RWPE2 (cell line): ENCODE data around the gene C1orf122.
A peak's percentile ranks its signal among the peaks of the same experiment; 100 is the strongest.

ENCODE experiments used
- ATAC-seq: fragments of 200-7000 bp; cut with Tn5 transposase; 3 replicates; pipeline ENCODE4 v1.9.1; 2021; ENCODE audit warnings: low read depth
- DNase-seq: peaks from one replicate; pipeline ENCODE4 v3.0.0-alpha.2; 2020; ENCODE audit warnings: low spot score
- H3K27ac ChIP-seq: fragments of 450-650 bp; 2 replicates; pipeline ENCODE4 v1.5.1; 2017; ENCODE audit warnings: mild to moderate bottlenecking; ENCODE audit not compliant: poor library complexity, severe bottlenecking
- H3K27me3 ChIP-seq: fragments of 250-450 bp; sonication (Bioruptor Pico); 2 replicates; pipeline ENCODE4 v1.5.1; 2021; ENCODE audit warnings: mild to moderate bottlenecking, moderate library complexity; ENCODE audit not compliant: insufficient read depth, poor library complexity, severe bottlenecking
- H3K36me3 ChIP-seq: fragments of 250-450 bp; sonication (Bioruptor Pico); 2 replicates; pipeline ENCODE4 v1.5.1; 2020; ENCODE audit warnings: low read depth, mild to moderate bottlenecking, moderate library complexity
- H3K4me1 ChIP-seq: fragments of 250-450 bp; sonication (Bioruptor Pico); 2 replicates; pipeline ENCODE4 v1.5.1; 2021; ENCODE audit warnings: mild to moderate bottlenecking, moderate library complexity; ENCODE audit not compliant: insufficient read depth, poor library complexity, severe bottlenecking
- H3K4me3 ChIP-seq: fragments of 250-450 bp; sonication (Bioruptor Pico); 2 replicates; pipeline ENCODE4 v1.5.1; 2021; ENCODE audit warnings: mild to moderate bottlenecking, moderate library complexity; ENCODE audit not compliant: severe bottlenecking
- H3K9me3 ChIP-seq: fragments of 250-450 bp; sonication (Bioruptor Pico); 2 replicates; pipeline ENCODE4 v1.5.1; 2021; ENCODE audit warnings: mild to moderate bottlenecking, moderate library complexity; ENCODE audit not compliant: severe bottlenecking
- TF ChIP-seq, protein P1 (sequence below): fragments of 450-650 bp; IDR thresholded peaks from one replicate; pipeline ENCODE4 v1.5.1; 2017; ENCODE audit warnings: mild to moderate bottlenecking, moderate library complexity; ENCODE audit not compliant: poor library complexity, severe bottlenecking

The C1orf122 gene

DNA sequence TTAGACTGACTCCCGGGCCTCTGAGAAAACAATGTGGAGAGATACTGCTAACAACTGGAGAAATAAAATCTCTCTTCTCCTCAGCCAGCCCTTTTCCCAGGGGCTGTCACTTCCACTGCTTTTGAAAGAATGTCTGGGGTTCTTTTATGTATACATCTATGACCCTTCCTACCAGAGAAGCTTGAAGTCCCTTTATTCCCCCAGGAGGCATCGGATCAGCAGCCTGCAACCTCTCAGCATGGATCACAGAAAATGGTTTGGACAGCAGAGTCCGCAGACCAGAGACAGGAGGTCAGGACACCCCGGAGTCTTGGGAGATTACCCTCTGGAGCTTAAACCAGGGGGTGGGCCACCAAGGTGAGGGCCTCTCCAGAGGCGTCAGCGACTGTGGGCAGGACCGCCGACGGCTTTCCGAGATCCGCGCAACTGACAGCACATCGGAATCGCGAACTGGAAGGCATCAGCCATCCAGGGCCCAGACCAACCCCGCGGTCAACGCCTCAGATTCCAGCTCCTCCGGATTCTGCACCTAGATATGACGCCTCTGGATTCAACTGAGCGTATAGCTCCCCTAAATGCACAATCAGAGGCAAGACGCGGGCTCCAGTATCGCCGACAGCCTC lies 43.7 kb upstream of the C1orf122 start:
- Histone ChIP-seq H3K9me3 (no peaks in the 10 kb centered on the region), H3K27me3 (peaks cover 82% of the 10 kb centered on the region), H3K4me1 (no peaks in the 10 kb centered on the region), H3K36me3 (no peaks in the 10 kb centered on the region), H3K27ac (no peak overlapping the region), H3K4me3 (no peak overlapping the region)
- DNase-seq (no peak), ATAC-seq (no peak)
- TF ChIP-seq, protein P1, sequence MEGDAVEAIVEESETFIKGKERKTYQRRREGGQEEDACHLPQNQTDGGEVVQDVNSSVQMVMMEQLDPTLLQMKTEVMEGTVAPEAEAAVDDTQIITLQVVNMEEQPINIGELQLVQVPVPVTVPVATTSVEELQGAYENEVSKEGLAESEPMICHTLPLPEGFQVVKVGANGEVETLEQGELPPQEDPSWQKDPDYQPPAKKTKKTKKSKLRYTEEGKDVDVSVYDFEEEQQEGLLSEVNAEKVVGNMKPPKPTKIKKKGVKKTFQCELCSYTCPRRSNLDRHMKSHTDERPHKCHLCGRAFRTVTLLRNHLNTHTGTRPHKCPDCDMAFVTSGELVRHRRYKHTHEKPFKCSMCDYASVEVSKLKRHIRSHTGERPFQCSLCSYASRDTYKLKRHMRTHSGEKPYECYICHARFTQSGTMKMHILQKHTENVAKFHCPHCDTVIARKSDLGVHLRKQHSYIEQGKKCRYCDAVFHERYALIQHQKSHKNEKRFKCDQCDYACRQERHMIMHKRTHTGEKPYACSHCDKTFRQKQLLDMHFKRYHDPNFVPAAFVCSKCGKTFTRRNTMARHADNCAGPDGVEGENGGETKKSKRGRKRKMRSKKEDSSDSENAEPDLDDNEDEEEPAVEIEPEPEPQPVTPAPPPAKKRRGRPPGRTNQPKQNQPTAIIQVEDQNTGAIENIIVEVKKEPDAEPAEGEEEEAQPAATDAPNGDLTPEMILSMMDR: no peak

DNA sequence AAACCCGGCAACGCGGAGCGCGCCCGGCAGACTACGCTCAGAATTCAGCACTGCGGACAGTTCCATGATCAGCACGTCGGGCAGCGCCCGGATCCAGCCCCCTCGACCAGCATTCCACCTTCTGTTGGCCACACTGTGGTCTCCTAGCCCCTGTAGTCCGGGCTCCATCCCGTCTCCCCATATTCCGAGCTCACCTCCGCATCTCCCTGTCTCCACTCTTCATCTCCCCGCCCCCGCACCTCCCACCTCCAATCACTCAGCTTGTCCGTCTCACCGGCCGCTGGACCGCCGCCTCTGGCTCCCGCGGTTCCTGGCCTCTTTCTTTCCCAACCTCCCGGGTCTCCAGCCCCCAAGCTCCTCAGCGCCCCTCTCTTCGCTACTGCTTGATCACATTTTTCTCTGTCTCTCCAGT lies 43.2 kb upstream of the C1orf122 start:
- H3K27me3 ChIP-seq: peaks cover 82% of the 10 kb centered on the region
- no peak for DNase-seq
- ATAC-seq: peak; percentile 69

DNA sequence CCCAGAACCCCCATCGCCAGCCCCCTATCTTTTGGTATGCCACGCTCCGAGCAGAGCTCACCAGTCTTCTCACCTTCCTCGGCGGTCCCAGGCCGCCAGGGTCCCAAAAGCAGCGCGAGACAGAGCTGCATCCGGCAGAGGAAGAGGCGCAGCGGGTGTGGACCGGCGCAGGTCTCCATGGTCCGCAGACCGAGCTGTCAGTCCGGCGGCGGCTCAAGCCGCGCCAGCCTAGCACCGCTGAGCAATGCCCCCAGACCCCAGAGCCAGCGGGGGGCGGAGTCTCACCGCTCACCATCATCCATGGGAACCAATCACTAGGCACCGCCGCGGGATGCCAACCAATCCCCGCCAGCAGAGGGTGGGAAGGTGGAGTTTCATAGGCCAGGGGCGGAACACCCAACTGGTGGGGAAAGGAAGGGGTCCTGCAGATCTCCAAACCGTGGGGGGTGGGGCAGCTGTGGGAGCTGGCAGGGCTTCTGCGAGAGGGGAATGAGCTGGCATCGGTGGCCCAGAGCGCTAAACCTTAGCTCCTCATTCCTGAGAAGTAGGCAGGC lies 42.6 kb upstream of the C1orf122 start, which contains the start of gene EPHA10:
Gene EPHA10, minus strand, starts transcription at position 233 of the 554 bp plus-strand sequence. Its CDS starts 54 bp downstream, at position 179.
- H3K4me3 ChIP-seq: no peak within 1 kb of the TSS
- ATAC-seq: no peak
- no peaks in the 10 kb centered on the region for H3K36me3 ChIP-seq
- DNase-seq: no peak
- no peak within 1 kb of the TSS for H3K27ac ChIP-seq
- TF ChIP-seq, protein P1: no peak
- peaks cover 86% of the 10 kb centered on the region for H3K27me3 ChIP-seq
- no peaks in the 10 kb centered on the region for H3K9me3 ChIP-seq
- no peaks in the 10 kb centered on the region for H3K4me1 ChIP-seq

More for the DNA sequence above, 43.2 kb upstream of the C1orf122 start:
- Histone ChIP-seq H3K4me1 (no peaks in the 10 kb centered on the region), H3K4me3 (no peak overlapping the region), H3K36me3 (no peaks in the 10 kb centered on the region), H3K9me3 (no peaks in the 10 kb centered on the region), H3K27ac (no peak overlapping the region)
- TF ChIP-seq, protein P1: no peak

DNA sequence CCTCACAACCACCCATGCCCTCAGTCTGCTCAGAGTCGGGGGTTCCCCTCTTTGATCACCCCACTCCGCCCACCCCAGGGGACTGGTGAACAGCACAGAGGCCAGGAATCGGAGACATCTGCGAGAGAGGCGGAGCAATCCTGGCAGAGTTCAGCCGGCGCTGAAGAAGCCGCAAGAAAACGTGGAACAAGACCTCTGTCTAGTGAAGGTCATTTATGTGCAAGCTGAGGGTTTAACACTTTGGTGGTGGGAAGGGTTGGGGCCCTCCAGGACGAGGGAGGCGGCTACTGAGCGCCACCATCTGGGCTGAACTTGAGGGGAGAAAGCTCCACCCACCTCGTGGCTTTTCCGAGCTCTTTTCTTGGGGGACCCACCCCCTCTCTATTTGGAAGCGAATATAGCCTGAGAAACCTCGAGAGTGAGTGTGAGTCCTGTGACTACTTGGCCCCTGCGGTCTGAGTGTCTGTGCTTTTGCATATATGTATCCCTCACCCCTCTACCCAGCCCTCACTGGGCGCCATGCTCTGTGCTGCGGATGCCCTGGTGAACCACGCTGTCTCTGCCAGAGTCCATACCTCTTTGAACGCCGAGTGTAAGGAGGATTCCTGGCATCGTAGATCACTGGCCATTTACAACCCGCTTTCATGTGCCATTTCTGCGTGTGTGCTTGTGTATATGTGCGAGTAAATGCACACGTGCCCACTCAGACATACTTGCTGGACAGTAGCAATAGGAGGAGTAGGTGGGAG lies 41.5 kb upstream of the C1orf122 start:
- TF ChIP-seq, protein P1: peak; percentile 7
- H3K4me1 ChIP-seq: no peaks in the 10 kb centered on the region
- no peak for DNase-seq

More for the DNA sequence above, 41.5 kb upstream of the C1orf122 start:
- Histone ChIP-seq H3K27me3 (peaks cover 82% of the 10 kb centered on the region), H3K36me3 (no peaks in the 10 kb centered on the region), H3K4me3 (no peak overlapping the region), H3K27ac (no peak overlapping the region), H3K9me3 (no peaks in the 10 kb centered on the region)
- peak; percentile 26; the same call in 1 of the 3 replicates for ATAC-seq
